Activated CD8-positive, alpha-beta T cell treated with anti-CD3 and anti-CD28 coated beads, Interleukin-2, amount 10 ng/mL, durations not matched to agents 7 days and 5 days (primary cell): ENCODE data around the gene INSC. TPM values are rescaled to one million over a fixed set of nuclear protein-coding genes. Genes with fewer than 3 reads are reported as not detected.

Experiments
- total RNA-seq, 2 experiments: library from RNA; stranded (reverse); gene quantifications; one replicate each; pipeline ENCODE4 v1.2.3, GENCODE V29; 2021

The INSC gene
- total RNA-seq, 2 experiments from 2014 or later, result 0.13 to 0.34 TPM

Other genes with a start within 250 kb of the INSC start
- 10 to 100 TPM; 14.4 to 18.8 TPM for gene CYP2R1, start 222.7 kb upstream of the INSC start, total RNA-seq
- gene CALCA, start 142.6 kb upstream of the INSC start, total RNA-seq, result not detected
- under 1 TPM; 0.79 to 0.91 TPM for gene CALCB, start 41.3 kb upstream of the INSC start, total RNA-seq